HepG2 (cell line): ENCODE results near the gene THBS2. TPM values are rescaled to one million over a fixed set of nuclear protein-coding genes. Genes with fewer than 3 reads are reported as not detected.

Experiments used
- CEBPG ChIP-seq: IDR thresholded peaks from 2 replicates; pipeline ENCODE4 v1.6.1; 2016
- CENPT ChIP-seq: sonication (generic); formaldehyde crosslinking; IDR thresholded peaks from 2 replicates; pipeline ENCODE4 v1.8.0; 2022; ENCODE audit warnings: low read depth, mild to moderate bottlenecking, moderate library complexity, missing genetic modification reagents
- DNMT1 ChIP-seq: sonication (generic); formaldehyde crosslinking; IDR thresholded peaks from 2 replicates; pipeline ENCODE4 v1.5.1; 2020; ENCODE audit warnings: mild to moderate bottlenecking, missing genetic modification reagents
- FOXP1 ChIP-seq, 2 experiments: fragments of 450-650 bp in 1 of 2; IDR thresholded peaks; 2 replicates each; pipeline ENCODE4 v1.6.1; 2017 to 2018; ENCODE audit warnings: antibody characterized with exemption in 1 of 2
- IRX3 ChIP-seq: sonication (generic); formaldehyde crosslinking; IDR thresholded peaks from 2 replicates; pipeline ENCODE4 v1.8.1; 2023; ENCODE audit warnings: mild to moderate bottlenecking, low read depth, missing genetic modification reagents, borderline replicate concordance
- MAFK ChIP-seq, 2 experiments: IDR thresholded peaks in 1 of 2; conservative IDR thresholded peaks in 1 of 2; 2 replicates each; pipeline ENCODE4 v1.6.1; 2011; ENCODE audit warnings: improper control_type of control experiment in 2 of 2, low read length in 2 of 2
- NAIF1 ChIP-seq: sonication (generic); formaldehyde crosslinking; IDR thresholded peaks from 2 replicates; pipeline ENCODE4 v1.5.0; 2020; ENCODE audit warnings: mild to moderate bottlenecking, missing genetic modification reagents, borderline replicate concordance
- PITX1 ChIP-seq: sonication (generic); formaldehyde crosslinking; IDR thresholded peaks from 2 replicates; pipeline ENCODE4 v1.5.1; 2020; ENCODE audit warnings: mild to moderate bottlenecking, missing genetic modification reagents
- SIX1 ChIP-seq: sonication (generic); formaldehyde crosslinking; IDR thresholded peaks from 2 replicates; pipeline ENCODE4 v1.4.0; 2020; ENCODE audit warnings: missing genetic modification reagents, borderline replicate concordance
- SMYD3 ChIP-seq: sonication (generic); formaldehyde crosslinking; IDR thresholded peaks from 2 replicates; pipeline ENCODE4 v1.8.1; 2023; ENCODE audit warnings: mild to moderate bottlenecking, missing genetic modification reagents
- TARDBP ChIP-seq: sonication (generic); formaldehyde crosslinking; IDR thresholded peaks from 2 replicates; pipeline ENCODE4 v1.8.0; 2022; ENCODE audit warnings: mild to moderate bottlenecking, missing genetic modification reagents
- ZBED4 ChIP-seq: sonication (generic); formaldehyde crosslinking; IDR thresholded peaks from 2 replicates; pipeline ENCODE4 v1.4.0; 2020; ENCODE audit warnings: missing genetic modification reagents, borderline replicate concordance
- ZBTB33 ChIP-seq: sonication (generic); formaldehyde crosslinking; IDR thresholded peaks from 2 replicates; pipeline ENCODE4 v1.4.0; 2020; ENCODE audit warnings: missing genetic modification reagents
- ZBTB37 ChIP-seq: sonication (generic); formaldehyde crosslinking; IDR thresholded peaks from 2 replicates; pipeline ENCODE4 v1.4.0; 2020; ENCODE audit warnings: mild to moderate bottlenecking, missing genetic modification reagents
- ZFP1 ChIP-seq: IDR thresholded peaks from 2 replicates; pipeline ENCODE4 v1.6.1; 2016
- ZNF260 ChIP-seq: sonication (generic); formaldehyde crosslinking; IDR thresholded peaks from 2 replicates; pipeline ENCODE4 v1.4.0; 2020; ENCODE audit warnings: missing genetic modification reagents, low read depth, mild to moderate bottlenecking, borderline replicate concordance
- ZNF317 ChIP-seq: sonication (generic); formaldehyde crosslinking; IDR thresholded peaks from 2 replicates; pipeline ENCODE4 v1.5.0; 2020; ENCODE audit warnings: mild to moderate bottlenecking, missing genetic modification reagents
- ZNF362 ChIP-seq: sonication (generic); formaldehyde crosslinking; IDR thresholded peaks from 2 replicates; pipeline ENCODE4 v1.4.0; 2020; ENCODE audit warnings: missing genetic modification reagents, mild to moderate bottlenecking, borderline replicate concordance
- ZNF605 ChIP-seq: sonication (generic); formaldehyde crosslinking; IDR thresholded peaks from 2 replicates; pipeline ENCODE4 v1.8.0; 2022; ENCODE audit warnings: mild to moderate bottlenecking, missing genetic modification reagents
- ZSCAN20 ChIP-seq: sonication (generic); formaldehyde crosslinking; IDR thresholded peaks from 2 replicates; pipeline ENCODE4 v1.4.0; 2020; ENCODE audit warnings: missing genetic modification reagents, mild to moderate bottlenecking, borderline replicate concordance
- polyA plus RNA-seq, 8 experiments: library from polyadenylated mRNA; depleted of rRNA in 3 of 8; stranded (reverse) in 7 of 8; unstranded in 1 of 8; fragments of >200 nt; fragmentation: Illumina TruSeq in 4 of 8; extraction: Trizol in 4 of 8; gene quantifications; 2 replicates each; pipeline versions ENCODE4 v1.2.1 to v1.2.3, GENCODE V29; 2011 to 2016; ENCODE audit warnings: low read depth in 4 of 8, missing spikeins in 1 of 8, mixed read lengths in 1 of 8; ENCODE audit not compliant: insufficient read depth in 1 of 8
- total RNA-seq, 5 experiments: library from RNA; depleted of rRNA; stranded (reverse); fragments of >200 nt; fragmentation: Illumina TruSeq; extraction: Trizol; gene quantifications; 2 replicates each; pipeline ENCODE4 v1.2.3, GENCODE V29; 2016; ENCODE audit warnings: low read depth in 1 of 5

Gene THBS2
- total and polyA plus RNA-seq, 2 of the 13 experiments (the other 11 are each of a cell fraction or from before 2014, with no cell fraction given) = 0.12 to 0.15 TPM

- TF ChIP-seq ZBTB33 (CRISPR knock-in tag) = peak; percentile 87
- no peak for TF ChIP-seq FOXP1 (IDR thresholded peaks at IDR 0.05)
- peak; percentile 86 for TF ChIP-seq FOXP1 (CRISPR knock-in tag; IDR thresholded peaks at IDR 0.05)
- no peak for TF ChIP-seq ZNF260 (CRISPR knock-in tag)
- TF ChIP-seq SIX1 (CRISPR knock-in tag) = peak; percentile 99
- no peak for TF ChIP-seq DNMT1 (CRISPR knock-in tag)
- peak; percentile 90 for TF ChIP-seq PITX1 (CRISPR knock-in tag)
- peak; percentile 14; the same call in 1 of the 2 replicates for TF ChIP-seq SMYD3 (CRISPR knock-in tag)
- TF ChIP-seq NAIF1 (CRISPR knock-in tag) = no peak
- TF ChIP-seq ZNF317 (CRISPR knock-in tag) = peak; percentile 73; the same call in 1 of the 2 replicates
- peak; percentile 100 for TF ChIP-seq CEBPG (CRISPR knock-in tag)
- no peak for TF ChIP-seq CENPT (CRISPR knock-in tag)
- peak; percentile 91 for TF ChIP-seq TARDBP (CRISPR knock-in tag)
- TF ChIP-seq ZNF362 (CRISPR knock-in tag) = no peak
- TF ChIP-seq MAFK (conservative IDR thresholded peaks at IDR 0.05 in 1 of 2, IDR thresholded peaks at IDR 0.05 in 1 of 2; ENCODE audit: low read length in 2 of 2) = no peak
- TF ChIP-seq ZNF605 (CRISPR knock-in tag) = 0 out of 2 replicates have a peak, but pooled peaks have one; percentile 25
- peak; percentile 98; the same call in 1 of the 2 replicates for TF ChIP-seq ZBED4
- TF ChIP-seq IRX3 = no peak
- TF ChIP-seq ZFP1 (CRISPR knock-in tag) = no peak
- TF ChIP-seq ZBTB37 = no peak
- 0 out of 2 replicates have a peak, but pooled peaks have one; percentile 18 for TF ChIP-seq ZSCAN20 (CRISPR knock-in tag)
Observed at GRCh38 chr6:169292338-169293124, 38.9 kb upstream of the THBS2 start (continued).
